Stimulated activated effector memory CD8-positive, alpha-beta T cell treated with anti-CD3 and anti-CD28 coated beads, Interleukin-12 subunit alpha, Interleukin-12 subunit beta, amount 100 ng/mL, for 72 hours (primary cell): Measurements from ENCODE around the gene EMD.

Experiments used
- ATAC-seq: fragments of 150-1000 bp; cut with Tn5 transposase; 2 replicates; pipeline ENCODE4 v1.10.0; 2021
- DNase-seq, 2 donors: peaks; one replicate each; pipeline ENCODE4 v3.0.0; 2021 to 2022; ENCODE audit warnings: low spot score in 2 of 2
- H3K27ac Mint-ChIP-seq: one replicate; pipeline ENCODE4 v1.8.0; 2022; ENCODE audit warnings: mild to moderate bottlenecking, mixed read lengths
- H3K36me3 Mint-ChIP-seq: one replicate; pipeline ENCODE4 v1.8.0; 2022; ENCODE audit warnings: mild to moderate bottlenecking, mixed read lengths
- H3K4me1 Mint-ChIP-seq: one replicate; pipeline ENCODE4 v1.8.0; 2022; ENCODE audit warnings: mixed read lengths
- H3K4me3 Mint-ChIP-seq: one replicate; pipeline ENCODE4 v1.8.0; 2022; ENCODE audit warnings: mild to moderate bottlenecking, mixed read lengths
- H3K9me3 Mint-ChIP-seq: one replicate; pipeline ENCODE4 v1.8.0; 2022; ENCODE audit warnings: mixed read lengths

Gene EMD

DNA sequence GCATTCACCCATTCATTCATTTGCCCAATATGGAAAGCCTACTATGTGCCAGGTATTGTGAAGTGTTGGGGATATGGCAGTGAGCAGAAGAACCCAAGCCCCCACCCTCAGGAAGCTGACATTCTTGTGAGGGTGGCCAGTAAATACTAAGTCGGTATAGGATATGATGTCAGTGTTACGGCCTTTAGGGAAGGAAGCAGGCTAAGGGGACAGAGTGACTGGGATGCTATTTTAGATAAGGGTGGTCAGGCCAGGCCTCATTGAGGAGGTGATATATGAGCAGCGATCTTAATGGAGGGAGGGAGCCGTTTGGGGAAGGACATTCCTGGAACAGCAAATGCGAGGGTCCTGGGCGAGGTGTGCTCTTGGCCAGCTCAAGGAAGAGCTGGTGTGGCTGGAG is 51.4 kb downstream of the EMD start:
- H3K36me3 Mint-ChIP-seq = peaks cover 26% of the 10 kb centered on the region
- peak overlapping the region; percentile 77 for H3K4me3 Mint-ChIP-seq
- peak overlapping the region; percentile 93 for H3K27ac Mint-ChIP-seq
- no peak for ATAC-seq
- DNase-seq = no peak
- H3K4me1 Mint-ChIP-seq = peaks cover 29% of the 10 kb centered on the region
- H3K9me3 Mint-ChIP-seq = no peaks in the 10 kb centered on the region

DNA sequence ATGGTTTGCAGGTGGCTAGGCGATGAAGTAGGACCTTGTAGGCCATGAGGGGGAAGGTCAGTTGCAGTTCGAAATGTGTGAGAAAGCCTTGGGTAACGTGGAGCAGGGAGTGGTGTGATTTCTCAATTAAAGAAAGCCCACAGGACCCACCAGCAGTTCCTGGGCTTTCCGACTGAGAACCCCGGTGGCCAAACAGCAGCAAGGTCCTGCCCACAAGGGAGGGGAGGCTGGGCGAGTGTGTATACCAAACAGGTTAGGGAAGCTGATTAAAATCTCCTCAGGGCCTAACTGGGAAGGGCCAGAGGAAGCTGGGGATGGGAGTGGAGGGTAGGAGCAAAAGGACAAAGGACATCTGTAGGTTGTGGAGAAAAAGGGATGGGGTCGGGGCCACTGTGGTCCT is 51.8 kb downstream of the EMD start:
- DNase-seq (no peak), ATAC-seq (no peak)
- peaks cover 30% of the 10 kb centered on the region for H3K36me3 Mint-ChIP-seq
- no peaks in the 10 kb centered on the region for H3K9me3 Mint-ChIP-seq
- H3K4me3 Mint-ChIP-seq = no peak overlapping the region
- H3K27ac Mint-ChIP-seq = peak overlapping the region; percentile 93
- H3K4me1 Mint-ChIP-seq = peaks cover 30% of the 10 kb centered on the region
